GM19240 (cell line): Measurements from ENCODE around the gene SH3BGRL3.
A peak's percentile ranks its signal among the peaks of the same experiment; 100 is the strongest.

Experiments used
- DNase-seq: peaks from one replicate; pipeline ENCODE4 v3.0.0; 2011; ENCODE audit warnings: low spot score; ENCODE audit not compliant: insufficient read length

Gene SH3BGRL3

GRCh38 chr1:26277719-26278118, 2.2 kb upstream of the SH3BGRL3 start:
- no peak for DNase-seq

- no peak for DNase-seq
Observed at GRCh38 chr1:26278303-26278702, 1.6 kb upstream of the SH3BGRL3 start.

GRCh38 chr1:26278724-26279455, 996 bp upstream of the SH3BGRL3 start:
- DNase-seq = no peak

- DNase-seq = no peak
Observed at GRCh38 chr1:26280333-26281042, 602 bp downstream of the SH3BGRL3 start.

- no peak for DNase-seq
Observed at GRCh38 chr1:26281091-26281958, 1.4 kb downstream of the SH3BGRL3 start.

GRCh38 chr1:26281971-26282370, 2.1 kb downstream of the SH3BGRL3 start:
- no peak for DNase-seq

- DNase-seq = no peak
Observed at GRCh38 chr1:26282401-26282918, 2.6 kb downstream of the SH3BGRL3 start.

GRCh38 chr1:26283279-26283853, 3.5 kb downstream of the SH3BGRL3 start:
- DNase-seq = no peak

GRCh38 chr1:26283871-26284596, 4.1 kb downstream of the SH3BGRL3 start:
- DNase-seq = no peak

GRCh38 chr1:26284597-26285347, 4.9 kb downstream of the SH3BGRL3 start:
- DNase-seq = no peak

- DNase-seq = no peak
Observed at GRCh38 chr1:26285366-26286063, 5.6 kb downstream of the SH3BGRL3 start.

GRCh38 chr1:26286064-26286416, 6.2 kb downstream of the SH3BGRL3 start:
- no peak for DNase-seq

- DNase-seq = peak; percentile 69
Observed at GRCh38 chr1:26287033-26287711, 7.3 kb downstream of the SH3BGRL3 start.

GRCh38 chr1:26287811-26288210, 7.9 kb downstream of the SH3BGRL3 start:
- no peak for DNase-seq

- no peak for DNase-seq
Observed at GRCh38 chr1:26288311-26288941, 8.5 kb downstream of the SH3BGRL3 start.

GRCh38 chr1:26289158-26290059, 9.5 kb downstream of the SH3BGRL3 start:
- peak; percentile 76 for DNase-seq

GRCh38 chr1:26290122-26290881, 10.4 kb downstream of the SH3BGRL3 start:
- no peak for DNase-seq
